HCT116 (cell line): ENCODE measurements around the gene GFOD1.
"Not testable (repeated sequence)": the region's sequence is repeated elsewhere in the genome, so short reads cannot be mapped to it uniquely, and the experiment has no call there.

ENCODE experiments used
- ELF1 ChIP-seq: IDR thresholded peaks from 2 replicates; pipeline ENCODE4 v1.6.1; 2012; ENCODE audit warnings: low read depth, borderline replicate concordance
- EZH2 ChIP-seq: fragments of 200-600 bp; sonication (generic); IDR thresholded peaks from 2 replicates; pipeline ENCODE4 v1.6.1; 2017; ENCODE audit warnings: antibody characterized with exemption, mixed run types
- EZH2phosphoT487 ChIP-seq: fragments of 200-600 bp; IDR thresholded peaks from 2 replicates; pipeline ENCODE4 v1.6.1; 2018; ENCODE audit warnings: antibody characterized with exemption, borderline replicate concordance
- JUND ChIP-seq: IDR thresholded peaks from 2 replicates; pipeline ENCODE4 v1.6.1; 2012
- POLR2A ChIP-seq: IDR thresholded peaks from 2 replicates; pipeline ENCODE4 v1.7.0; 2011; ENCODE audit warnings: borderline replicate concordance; ENCODE audit not compliant: insufficient read depth, insufficient read length; ENCODE audit errors: extremely low read depth
- POLR2AphosphoS5 ChIP-seq: IDR thresholded peaks from 2 replicates; pipeline ENCODE4 v1.6.1; 2011; ENCODE audit warnings: mild to moderate bottlenecking, low read depth, low read length, moderate library complexity
- RAD21 ChIP-seq: IDR thresholded peaks from 2 replicates; pipeline ENCODE4 v1.6.1; 2012; ENCODE audit warnings: low read depth, mild to moderate bottlenecking
- SP1 ChIP-seq: IDR thresholded peaks from 2 replicates; pipeline ENCODE4 v1.6.1; 2012; ENCODE audit warnings: low read depth
- TCF7L2 ChIP-seq: IDR thresholded peaks from 2 replicates; pipeline ENCODE4 v1.7.0; 2011; ENCODE audit warnings: borderline replicate concordance, inconsistent platforms; ENCODE audit not compliant: insufficient read depth, insufficient read length; ENCODE audit errors: extremely low read depth
- YY1 ChIP-seq: IDR thresholded peaks from 2 replicates; pipeline ENCODE4 v1.6.1; 2011; ENCODE audit warnings: low read length, low read depth, moderate library complexity, mild to moderate bottlenecking; ENCODE audit not compliant: insufficient replicate concordance; ENCODE audit errors: extremely low read depth
- ZNF274 ChIP-seq: fragments of 200-500 bp; sonication (Bioruptor generic); IDR thresholded peaks from 2 replicates; pipeline ENCODE4 v1.6.1; 2014; ENCODE audit warnings: mild to moderate bottlenecking, low read depth, low read length, inconsistent platforms
- TF ChIP-seq, protein P1 (sequence below), 3 experiments: fragments of 200-600 bp in 1 of 3; sonication (generic) in 1 of 3; IDR thresholded peaks in 2 of 3; conservative IDR thresholded peaks in 1 of 3; 2 replicates each; pipeline ENCODE4 v1.5.1; 2012 to 2017; ENCODE audit warnings: low read depth in 2 of 3, low read length in 2 of 3, antibody characterized with exemption in 1 of 3, borderline replicate concordance in 1 of 3, control low read depth in 1 of 3, mild to moderate bottlenecking in 1 of 3, mixed read lengths in 1 of 3, mixed run types in 1 of 3, moderate library complexity in 1 of 3; ENCODE audit not compliant: insufficient read depth in 1 of 3
- TF ChIP-seq, protein P2 (sequence below): IDR thresholded peaks from 2 replicates; pipeline ENCODE4 v1.6.1; 2012

DNA sequence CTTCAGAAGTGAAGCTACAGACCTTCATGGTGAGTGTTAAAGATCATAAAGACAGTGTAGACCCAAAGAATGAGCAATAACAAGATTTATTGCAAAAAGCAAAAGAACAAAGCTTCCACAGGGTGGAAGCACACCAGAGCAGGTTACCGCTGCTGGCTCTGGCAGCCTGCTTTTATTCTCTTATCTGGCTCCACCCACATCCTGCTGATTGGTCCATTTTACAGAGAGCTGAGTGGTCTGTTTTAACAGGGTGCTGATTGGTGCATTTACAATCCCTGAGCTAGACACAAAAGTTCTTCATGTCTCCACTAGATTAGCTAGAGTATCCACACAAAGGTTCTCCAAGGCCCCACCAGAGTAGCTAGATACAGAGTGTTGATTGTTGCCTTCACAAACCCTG, 23.0 kb upstream of the GFOD1 start:
- TF ChIP-seq, protein P1, sequence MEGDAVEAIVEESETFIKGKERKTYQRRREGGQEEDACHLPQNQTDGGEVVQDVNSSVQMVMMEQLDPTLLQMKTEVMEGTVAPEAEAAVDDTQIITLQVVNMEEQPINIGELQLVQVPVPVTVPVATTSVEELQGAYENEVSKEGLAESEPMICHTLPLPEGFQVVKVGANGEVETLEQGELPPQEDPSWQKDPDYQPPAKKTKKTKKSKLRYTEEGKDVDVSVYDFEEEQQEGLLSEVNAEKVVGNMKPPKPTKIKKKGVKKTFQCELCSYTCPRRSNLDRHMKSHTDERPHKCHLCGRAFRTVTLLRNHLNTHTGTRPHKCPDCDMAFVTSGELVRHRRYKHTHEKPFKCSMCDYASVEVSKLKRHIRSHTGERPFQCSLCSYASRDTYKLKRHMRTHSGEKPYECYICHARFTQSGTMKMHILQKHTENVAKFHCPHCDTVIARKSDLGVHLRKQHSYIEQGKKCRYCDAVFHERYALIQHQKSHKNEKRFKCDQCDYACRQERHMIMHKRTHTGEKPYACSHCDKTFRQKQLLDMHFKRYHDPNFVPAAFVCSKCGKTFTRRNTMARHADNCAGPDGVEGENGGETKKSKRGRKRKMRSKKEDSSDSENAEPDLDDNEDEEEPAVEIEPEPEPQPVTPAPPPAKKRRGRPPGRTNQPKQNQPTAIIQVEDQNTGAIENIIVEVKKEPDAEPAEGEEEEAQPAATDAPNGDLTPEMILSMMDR (IDR thresholded peaks at IDR 0.05 in 2 of 3, conservative IDR thresholded peaks at IDR 0.05 in 1 of 3; ENCODE audit: borderline replicate concordance in 1 of 3, insufficient read depth in 1 of 3, low read depth in 2 of 3, low read length in 2 of 3), result not testable (repeated sequence)
- not testable (repeated sequence) for TF ChIP-seq EZH2, JUND, POLR2A, POLR2AphosphoS5, EZH2phosphoT487, ELF1, TCF7L2, YY1, SP1, ZNF274, RAD21
- TF ChIP-seq, protein P2, sequence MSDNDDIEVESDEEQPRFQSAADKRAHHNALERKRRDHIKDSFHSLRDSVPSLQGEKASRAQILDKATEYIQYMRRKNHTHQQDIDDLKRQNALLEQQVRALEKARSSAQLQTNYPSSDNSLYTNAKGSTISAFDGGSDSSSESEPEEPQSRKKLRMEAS, result not testable (repeated sequence)
